HG02870 (cell line): ENCODE results near the gene R3HCC1L.
"Not testable (repeated sequence)": the region's sequence is repeated elsewhere in the genome, so short reads cannot be mapped to it uniquely, and the experiment has no call there.

Experiments used
- ATAC-seq: cut with Tn5 transposase; IDR thresholded peaks from one replicate; pipeline ENCODE4 v1.9.1; 2021; ENCODE audit warnings: mild to moderate bottlenecking, moderate library complexity; ENCODE audit not compliant: unreplicated experiment

The R3HCC1L gene

DNA sequence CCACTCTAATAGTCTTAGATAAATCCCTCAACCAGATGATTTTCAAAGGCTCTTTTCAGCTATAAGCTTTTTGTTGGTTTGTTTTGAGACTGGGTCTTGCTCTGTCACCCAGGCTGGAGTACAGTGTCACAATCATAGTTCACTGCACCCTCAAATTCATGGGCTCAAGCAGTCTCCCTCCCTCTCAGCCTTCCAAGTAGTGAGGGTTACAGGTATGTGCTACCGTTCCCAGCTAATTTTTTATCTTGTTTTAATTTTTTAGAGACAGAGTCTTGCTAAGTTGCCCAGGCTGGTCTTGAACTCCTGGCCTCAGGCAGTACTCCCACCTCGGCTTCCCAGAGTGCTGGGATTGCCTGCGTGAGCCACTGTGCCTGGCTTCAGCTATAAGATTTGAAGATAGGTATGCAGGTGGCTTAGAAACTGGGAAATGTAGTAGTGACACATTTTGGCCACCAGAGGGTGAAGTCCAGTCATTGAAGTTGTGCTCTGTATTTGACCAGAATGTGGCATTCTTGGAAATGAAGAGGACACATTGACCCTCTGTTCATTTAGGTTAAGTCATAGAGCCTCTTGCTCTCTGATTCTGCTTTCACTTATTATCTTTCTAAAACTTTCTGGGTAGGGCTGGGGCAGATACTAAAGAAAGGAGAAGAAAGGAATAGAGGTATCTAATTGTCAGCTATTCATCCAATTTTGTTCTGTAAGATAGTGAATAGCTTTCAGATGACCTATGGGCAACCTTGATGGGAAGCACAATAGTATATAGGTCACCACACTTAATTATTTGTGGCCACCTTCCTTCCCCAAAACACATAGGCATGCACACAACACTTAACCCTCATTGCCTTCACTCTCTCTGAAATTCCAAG is 36.0 kb downstream of the R3HCC1L start:
- ATAC-seq = no peak

DNA sequence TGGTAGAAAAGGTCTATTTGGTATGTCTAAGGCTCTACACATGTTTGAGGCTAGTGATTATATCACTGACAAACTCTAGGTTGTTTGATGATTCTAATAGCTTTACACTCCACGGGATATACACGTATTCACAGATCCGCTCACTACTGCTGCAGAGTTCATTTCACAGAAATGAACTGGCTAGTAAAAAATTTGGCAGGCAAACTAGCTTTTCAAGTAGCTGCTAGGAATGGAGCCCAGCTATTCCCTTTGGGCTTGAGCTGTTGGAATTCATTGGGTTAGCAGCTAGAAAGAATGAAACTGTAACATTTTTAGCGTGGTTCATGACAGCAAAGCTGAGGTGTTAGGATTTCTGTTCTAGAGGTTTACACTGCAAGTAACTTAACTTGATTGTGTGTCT is 37.6 kb downstream of the R3HCC1L start:
- no peak for ATAC-seq

DNA sequence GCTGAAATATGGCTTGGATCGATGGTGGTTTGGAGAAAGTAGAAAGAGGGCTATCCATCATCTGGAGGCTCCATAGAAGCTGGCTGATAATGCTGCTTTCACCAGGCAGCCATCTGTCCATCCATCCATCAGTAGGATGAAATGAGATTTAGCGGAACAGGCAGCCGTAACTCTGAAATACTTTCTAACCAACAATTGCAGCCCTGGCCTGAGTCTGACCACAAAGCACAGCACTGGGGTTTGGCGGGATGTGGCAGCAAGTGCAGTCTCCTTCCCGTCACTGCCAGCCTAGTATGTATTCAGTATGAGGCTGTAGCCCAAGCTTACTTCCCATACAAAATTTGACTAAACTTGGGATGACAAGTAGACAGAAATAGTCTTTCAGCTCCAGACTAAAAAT is 38.0 kb downstream of the R3HCC1L start:
- no peak for ATAC-seq

GRCh38 chr10:98173260-98173659 is 38.8 kb downstream of the R3HCC1L start:
- ATAC-seq = no peak

- ATAC-seq = not testable (repeated sequence)
Observed at GRCh38 chr10:98182351-98182915, 48.0 kb downstream of the R3HCC1L start.

DNA sequence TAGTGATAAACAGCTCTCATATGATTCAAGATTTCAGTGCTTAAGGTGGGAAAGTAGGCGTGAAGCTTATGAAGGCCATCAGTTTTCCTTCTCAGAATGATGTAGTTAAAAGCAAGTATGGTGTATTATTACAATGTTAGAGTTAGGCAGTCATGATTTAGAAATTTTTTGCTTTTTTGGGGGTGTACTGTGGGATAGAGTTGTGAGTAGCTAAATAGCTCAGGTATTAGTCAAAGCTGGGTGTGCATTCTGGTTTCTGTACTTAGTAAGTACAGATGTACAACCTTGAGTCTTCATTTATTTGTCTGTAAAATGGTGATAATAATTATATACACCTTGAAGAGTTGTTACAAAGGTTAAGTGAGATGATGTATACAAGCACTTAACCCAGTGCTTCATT is 52.2 kb downstream of the R3HCC1L start:
- ATAC-seq = no peak

DNA sequence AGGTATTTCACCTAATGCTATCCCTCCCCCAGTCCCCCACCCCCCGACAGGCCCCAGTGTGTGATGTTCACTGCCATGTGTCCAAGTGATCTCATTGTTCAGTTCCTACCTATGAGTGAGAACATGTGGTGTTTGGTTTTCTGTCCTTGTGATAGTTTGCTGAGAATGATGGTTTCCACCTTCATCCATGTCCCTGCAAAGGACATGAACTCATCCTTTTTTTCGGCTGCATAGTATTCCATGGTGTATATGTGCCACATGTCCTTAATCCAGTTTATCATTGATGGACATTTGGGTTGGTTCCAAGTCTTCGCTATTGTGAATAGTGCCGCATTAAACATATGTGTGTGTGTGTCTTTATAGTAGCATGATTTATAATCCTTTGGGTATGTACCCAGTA is 56.3 kb downstream of the R3HCC1L start:
- not testable (repeated sequence) for ATAC-seq

GRCh38 chr10:98193037-98193436 is 58.6 kb downstream of the R3HCC1L start:
- no peak for ATAC-seq

- no peak for ATAC-seq
Observed at GRCh38 chr10:98194633-98195032, 60.2 kb downstream of the R3HCC1L start.

DNA sequence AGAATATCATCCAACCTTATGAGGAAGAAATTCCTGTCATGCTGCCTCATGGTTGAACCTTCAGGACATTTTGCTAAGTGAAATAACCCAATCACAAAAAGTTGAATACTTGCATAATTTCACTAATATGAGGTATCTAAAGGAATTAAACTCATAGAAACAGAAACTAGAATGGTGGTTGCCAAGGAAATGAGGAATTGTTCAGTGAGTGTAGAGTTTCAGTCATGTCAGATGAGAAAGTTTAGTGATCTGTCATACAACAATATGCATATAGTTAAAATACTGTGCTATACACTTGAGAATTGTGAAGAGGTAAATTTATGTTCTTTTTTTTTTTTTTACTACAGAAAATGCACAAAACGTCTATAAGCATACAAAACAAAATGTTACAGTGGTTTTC is 60.7 kb downstream of the R3HCC1L start:
- ATAC-seq = no peak

- no peak for ATAC-seq
Observed at GRCh38 chr10:98196985-98197384, 62.5 kb downstream of the R3HCC1L start.

DNA sequence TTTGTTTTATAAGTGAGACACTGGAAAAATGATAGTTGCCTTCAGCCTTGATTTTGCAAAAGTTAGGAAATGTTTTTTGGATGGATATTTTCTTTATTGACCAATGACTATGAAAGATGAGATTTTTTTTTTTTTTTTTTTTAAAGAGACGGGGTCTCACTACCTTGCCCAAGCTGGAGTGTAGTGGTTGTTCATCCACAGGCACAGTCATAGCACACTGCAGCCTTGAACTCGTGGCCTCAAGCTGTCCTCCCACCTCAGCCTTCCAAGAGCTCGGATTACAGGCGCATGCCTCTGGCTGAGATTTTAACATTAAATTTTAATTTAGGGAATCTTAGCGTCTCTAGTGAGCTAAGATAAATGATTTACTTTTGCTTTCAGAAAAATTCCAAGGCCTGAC is 67.3 kb downstream of the R3HCC1L start:
- no peak for ATAC-seq

DNA sequence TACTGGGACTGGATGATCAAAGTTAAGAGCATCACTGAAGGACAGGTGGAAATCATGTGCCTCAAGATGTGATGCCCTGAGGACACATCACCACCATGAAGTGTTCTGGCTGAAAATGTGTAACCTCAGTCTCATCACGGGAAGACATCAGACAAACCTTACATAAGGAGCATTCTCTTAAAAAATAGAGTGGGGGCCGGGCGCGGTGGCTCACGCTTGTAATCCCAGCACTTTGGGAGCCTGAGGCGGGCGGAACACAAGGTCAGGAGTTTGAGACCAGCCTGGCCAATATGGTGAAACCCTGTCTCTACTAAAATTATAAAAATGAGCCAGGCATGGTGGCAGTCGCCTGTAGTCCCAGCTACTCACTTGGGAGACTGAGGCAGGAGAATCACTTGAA is 67.9 kb downstream of the R3HCC1L start:
- ATAC-seq = no peak

GRCh38 chr10:98205351-98205750 is 70.9 kb downstream of the R3HCC1L start:
- ATAC-seq = no peak

DNA sequence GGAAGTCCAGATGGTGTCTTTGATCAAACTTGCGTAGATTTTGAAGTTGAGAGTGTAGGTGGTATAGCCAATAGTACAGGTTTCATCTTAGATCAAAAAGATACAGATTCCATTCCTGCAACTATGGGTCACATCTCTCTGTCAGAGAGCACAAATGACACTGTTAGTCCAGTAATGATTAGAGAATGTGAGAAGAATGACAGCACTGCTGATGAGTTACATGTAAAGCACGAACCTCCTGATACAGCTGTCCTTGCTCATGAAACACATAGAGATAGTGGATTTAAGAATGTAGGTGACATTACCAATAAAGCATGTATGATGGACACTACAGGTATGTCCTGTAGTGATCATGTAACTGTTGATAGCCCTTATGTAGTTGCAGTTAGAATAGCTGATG is 74.5 kb downstream of the R3HCC1L start:
- ATAC-seq = no peak

DNA sequence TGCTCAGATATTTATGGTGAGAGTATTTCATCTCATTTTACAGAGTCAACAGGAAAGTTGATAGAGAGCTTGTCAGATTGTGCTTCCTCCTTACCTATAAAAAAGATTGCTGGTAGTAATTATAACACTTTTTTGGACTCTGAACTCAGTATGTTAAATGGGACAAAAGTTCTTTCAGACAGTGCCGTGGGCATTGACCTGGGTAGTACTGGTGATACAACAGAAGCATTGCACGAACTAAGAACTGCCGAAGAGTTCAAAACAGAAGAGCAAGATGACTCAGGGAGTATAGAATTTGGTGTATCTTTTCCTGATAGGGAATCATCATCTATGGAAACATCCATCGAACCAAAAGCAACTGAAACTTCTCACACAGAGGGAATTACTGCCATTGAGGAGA is 75.0 kb downstream of the R3HCC1L start:
- ATAC-seq = no peak

GRCh38 chr10:98212196-98212595 is 77.7 kb downstream of the R3HCC1L start:
- no peak for ATAC-seq

DNA sequence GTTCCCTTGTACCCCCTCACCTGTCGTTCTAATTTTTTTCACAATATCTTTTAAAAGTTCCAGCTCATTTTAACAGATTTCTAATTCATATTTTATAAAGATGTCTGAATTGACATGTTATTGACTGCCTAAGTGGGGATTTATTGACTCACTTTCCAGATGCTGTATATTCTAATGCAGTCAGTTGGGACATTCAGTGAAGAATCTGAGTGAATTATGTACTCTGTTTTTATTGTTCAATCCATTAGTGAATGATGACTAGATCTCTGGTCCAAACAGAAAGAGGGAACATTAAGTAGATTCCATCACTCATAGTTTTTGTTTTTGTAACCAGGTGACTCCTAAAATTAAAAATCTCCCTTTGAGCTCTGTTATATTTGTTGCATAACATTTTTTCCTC is 79.3 kb downstream of the R3HCC1L start:
- no peak for ATAC-seq

GRCh38 chr10:98215373-98215772 is 80.9 kb downstream of the R3HCC1L start:
- ATAC-seq = no peak

GRCh38 chr10:98217801-98218200 is 83.3 kb downstream of the R3HCC1L start:
- ATAC-seq = no peak

DNA sequence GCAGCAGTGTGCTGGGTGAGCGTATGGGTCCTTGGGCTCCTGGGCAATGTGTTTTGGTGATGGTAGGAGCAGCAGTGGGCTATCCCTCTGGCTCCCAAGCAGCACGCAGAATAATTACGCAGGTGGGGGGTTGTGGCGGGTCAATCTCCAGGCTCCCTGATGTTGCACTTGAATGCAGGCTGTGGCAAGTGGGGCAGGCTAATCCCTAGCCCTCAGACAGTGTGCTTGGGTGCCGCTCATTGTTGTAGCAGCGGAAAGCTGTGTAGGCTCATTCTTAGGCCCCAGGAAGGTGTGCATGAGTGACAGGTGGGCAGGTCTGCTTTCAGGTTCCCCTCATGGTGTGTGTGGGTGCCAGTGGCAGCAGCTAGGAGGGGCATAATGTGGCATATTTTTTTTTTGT is 89.4 kb downstream of the R3HCC1L start:
- ATAC-seq = no peak

DNA sequence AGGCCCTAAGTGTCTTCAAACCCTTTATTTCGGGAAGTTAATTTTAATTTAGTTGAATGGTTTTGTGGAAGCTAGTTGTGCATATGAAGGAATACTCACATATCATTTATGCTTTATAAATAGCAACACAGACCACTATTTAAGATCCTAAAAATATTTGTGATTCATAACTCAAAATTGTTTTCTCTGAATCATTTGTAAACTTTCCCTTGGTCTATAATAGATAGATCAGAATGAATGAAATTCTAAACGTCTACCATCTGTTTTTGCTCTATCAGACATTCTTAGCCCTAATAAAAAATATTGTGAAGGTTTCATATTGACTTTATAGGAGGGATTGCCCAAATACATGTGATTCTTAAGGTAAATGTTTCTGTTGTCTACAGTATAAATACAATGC is 90.1 kb downstream of the R3HCC1L start:
- no peak for ATAC-seq

DNA sequence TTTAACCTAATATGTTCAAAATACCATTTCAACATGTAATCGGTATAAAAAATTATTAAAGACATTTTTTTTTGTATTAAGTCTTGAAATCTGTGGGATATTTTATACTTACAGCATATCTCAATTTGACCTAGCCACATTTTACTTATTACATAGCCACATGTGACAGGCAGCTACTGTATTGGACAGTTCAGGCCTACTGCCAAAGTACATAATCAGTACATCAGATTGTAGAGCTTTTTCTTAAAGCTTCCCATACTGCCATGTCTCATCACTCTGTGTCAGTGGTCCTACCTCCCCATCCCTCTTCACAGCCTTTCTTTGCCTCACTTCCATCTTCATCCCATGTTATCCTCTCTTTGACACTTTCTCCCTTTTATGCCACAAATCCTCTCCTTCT is 90.5 kb downstream of the R3HCC1L start:
- ATAC-seq = no peak
